GM04503 (cell line): ENCODE measurements around the gene CNKSR1.

Experiments
- DNase-seq: peaks from one replicate; pipeline ENCODE4 v3.0.0-alpha.2; 2012; ENCODE audit warnings: low read depth

Gene CNKSR1

DNA sequence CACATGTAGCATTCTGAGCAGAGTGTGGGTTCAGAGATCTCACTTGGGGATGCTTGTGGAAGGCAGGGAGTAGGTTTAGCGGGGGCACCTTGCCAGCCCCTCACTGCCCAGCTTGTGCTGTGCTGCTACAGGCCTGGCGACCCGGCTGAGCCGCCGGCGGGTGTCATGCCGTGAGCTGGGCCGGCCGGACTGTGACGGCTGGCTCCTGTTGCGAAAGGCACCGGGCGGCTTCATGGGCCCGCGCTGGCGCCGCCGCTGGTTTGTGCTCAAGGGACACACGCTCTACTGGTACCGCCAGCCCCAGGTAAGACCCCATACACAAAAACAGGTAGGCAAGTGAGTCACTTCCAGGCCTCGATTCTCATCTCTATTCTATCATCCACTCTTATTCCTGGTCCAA lies 7.6 kb downstream of the CNKSR1 start:
- no peak for DNase-seq

DNA sequence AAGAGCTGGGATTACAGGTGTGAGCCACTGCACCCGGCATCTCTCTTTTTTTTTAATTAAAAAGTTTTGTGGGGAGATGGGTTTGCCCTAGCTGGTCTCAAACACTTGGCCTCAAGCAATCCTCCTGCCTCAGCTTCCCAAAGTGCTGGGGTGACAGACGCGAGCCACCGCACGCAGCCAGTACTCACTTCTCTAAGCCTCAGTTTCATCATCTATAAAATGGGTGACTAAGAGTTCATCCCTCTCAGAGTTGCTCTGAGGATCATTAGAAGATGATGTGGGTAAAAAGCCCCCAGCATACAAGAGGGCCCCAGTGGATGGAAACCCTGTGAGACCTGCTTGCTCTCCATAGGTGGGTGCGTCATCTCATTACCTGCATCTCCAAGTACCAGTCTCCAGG lies 10.6 kb downstream of the CNKSR1 start:
- DNase-seq: no peak

GRCh38 chr1:26188477-26188876 lies 11.2 kb downstream of the CNKSR1 start:
- no peak for DNase-seq

- no peak for DNase-seq
Observed at GRCh38 chr1:26189331-26189730, 12.0 kb downstream of the CNKSR1 start.

DNA sequence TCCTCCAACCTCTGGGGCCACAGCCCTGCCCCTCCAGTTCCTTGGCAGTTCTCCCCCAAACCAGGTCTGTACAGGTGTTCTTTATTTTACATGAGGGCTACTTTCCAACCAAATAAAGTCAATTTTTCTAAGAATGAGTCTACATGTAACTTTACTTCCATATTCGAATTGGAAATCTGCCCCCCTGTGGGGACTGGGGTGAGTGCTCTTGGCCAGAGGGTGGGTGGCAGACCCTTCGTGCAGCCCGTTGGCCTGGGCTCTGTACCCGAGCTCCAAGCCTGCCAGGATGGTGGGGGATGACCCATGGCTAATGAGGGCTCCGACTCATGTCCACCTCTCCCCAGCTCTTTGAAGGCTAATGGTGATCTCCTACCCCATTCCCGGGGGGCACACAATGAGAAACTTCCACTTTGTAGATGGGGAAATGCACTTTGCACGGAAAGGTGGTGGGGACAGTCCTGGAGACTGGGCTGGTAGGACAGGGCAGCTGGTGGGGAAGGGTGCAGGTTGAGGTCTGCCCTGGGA lies 12.5 kb downstream of the CNKSR1 start:
- DNase-seq: no peak

GRCh38 chr1:26190373-26190987 lies 13.2 kb downstream of the CNKSR1 start, which contains the start of gene CATSPER4:
Gene CATSPER4, plus strand, starts transcription at chr1:26190602. Its CDS starts 26 bp downstream, at chr1:26190628.
- no peak for DNase-seq

DNA sequence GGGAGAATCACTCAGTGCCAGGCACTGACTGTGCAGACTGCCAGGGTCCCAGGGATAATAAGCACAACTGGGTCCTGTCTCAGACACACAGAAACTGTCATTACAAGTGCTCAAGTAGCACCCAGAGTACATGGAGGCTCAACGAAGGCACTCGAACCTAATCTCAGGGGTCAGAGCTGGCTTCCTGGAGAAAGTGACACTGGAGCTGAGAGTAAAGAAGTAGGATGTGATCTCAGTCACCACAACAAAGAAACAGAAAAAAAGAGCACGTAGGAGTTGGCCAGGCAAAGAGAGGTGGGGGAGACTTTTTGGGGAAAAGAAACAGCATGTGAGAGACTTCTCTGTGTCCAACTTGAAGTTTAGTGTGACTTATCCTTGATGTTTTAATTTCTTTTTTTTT lies 14.4 kb downstream of the CNKSR1 start:
- no peak for DNase-seq

GRCh38 chr1:26195805-26196204 lies 18.5 kb downstream of the CNKSR1 start:
- no peak for DNase-seq

GRCh38 chr1:26197301-26197700 lies 20.0 kb downstream of the CNKSR1 start:
- no peak for DNase-seq

GRCh38 chr1:26197813-26198212 lies 20.5 kb downstream of the CNKSR1 start:
- DNase-seq: no peak

DNA sequence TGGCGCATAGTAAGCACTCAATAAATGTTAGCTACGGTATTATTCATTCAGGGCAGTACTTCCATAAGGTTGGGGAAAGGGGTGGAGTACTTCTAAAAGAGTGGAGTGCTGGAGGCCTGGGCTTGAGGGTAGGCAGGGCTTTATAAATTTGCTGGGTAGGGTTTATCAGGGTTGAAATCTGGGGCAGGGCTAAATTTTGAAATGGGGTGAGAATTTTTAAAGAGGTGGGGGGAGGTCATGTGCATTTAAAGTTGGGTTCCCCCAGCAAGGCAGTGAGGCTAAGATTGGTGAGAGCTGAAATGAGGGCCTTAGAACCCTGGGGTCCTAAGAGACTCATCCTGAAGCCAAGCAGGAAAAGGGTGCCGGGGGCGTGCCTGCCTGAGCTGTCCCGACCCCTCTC lies 23.1 kb downstream of the CNKSR1 start:
- no peak for DNase-seq

DNA sequence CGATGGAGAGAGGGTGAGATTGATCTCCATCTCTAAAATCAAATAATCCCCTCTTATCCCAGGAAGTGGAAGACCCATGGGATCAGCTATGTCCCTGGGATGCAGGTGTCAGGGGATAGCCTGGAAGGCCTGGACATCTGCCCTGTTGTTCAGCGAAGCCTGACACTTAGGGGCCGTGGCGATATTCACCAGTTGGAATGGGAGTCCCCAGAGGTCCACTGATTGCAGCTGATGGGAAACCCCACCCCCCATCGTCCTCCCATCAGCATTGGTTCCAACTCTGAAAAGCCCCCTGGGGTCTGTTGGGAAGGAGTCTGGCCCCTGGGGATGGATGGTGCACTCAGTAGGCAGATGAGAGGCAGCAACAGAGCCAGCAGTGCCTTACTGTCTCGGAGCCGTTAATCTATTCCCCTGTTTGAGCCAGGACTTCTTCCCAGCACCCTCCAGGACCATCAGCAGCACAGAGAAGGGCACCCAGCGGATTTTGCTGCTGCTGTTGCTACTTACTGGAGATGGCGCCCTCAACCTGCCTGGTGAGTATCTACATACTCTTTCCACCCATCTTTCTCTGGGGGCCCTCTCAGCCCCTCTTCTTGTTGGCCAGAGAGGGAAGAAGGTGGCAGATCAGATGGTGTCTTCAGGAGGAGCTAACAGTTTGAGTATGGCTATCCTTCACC lies 26.5 kb downstream of the CNKSR1 start:
- no peak for DNase-seq

GRCh38 chr1:26210147-26210870 lies 33.0 kb downstream of the CNKSR1 start:
- DNase-seq: no peak

DNA sequence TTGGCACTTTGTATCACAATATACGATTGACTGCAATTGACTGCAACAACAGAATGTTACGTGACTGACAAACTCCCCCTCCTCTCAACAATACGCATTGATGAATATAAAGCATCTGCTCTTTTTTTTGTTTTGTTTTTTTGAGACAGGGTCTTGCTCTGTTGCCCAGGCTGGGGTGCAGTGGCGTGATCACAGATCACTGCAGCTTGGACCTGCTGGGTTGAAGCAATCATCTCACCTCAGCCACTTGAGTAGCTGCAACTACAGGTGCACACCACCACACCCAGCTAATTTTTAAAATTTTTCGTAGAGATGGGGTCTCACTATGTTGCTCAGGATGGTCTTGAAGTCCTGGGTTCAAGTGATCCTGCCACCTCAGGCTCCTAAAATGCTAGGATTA lies 35.4 kb downstream of the CNKSR1 start:
- no peak for DNase-seq

GRCh38 chr1:26213335-26213905 lies 36.1 kb downstream of the CNKSR1 start:
- DNase-seq: no peak

DNA sequence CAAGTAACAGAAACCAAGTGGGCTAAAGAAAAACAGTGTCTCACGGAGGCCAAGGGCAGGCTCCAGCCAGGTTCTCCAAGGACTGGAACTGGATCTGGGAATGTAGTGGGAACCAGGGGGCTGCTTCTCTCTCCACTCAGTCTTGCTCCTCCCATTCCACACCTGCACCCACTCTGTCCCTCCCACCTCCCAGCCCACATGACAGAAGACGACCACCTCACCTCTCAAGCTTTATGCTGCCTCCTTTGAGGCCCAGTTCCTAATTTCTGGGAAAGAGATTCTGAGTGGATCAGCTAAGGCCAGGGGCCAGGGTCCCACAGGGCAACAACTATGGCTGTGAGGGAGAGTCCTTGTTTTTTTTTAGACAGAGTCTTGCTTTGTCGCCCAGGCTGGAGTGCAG lies 38.0 kb downstream of the CNKSR1 start:
- no peak for DNase-seq

DNA sequence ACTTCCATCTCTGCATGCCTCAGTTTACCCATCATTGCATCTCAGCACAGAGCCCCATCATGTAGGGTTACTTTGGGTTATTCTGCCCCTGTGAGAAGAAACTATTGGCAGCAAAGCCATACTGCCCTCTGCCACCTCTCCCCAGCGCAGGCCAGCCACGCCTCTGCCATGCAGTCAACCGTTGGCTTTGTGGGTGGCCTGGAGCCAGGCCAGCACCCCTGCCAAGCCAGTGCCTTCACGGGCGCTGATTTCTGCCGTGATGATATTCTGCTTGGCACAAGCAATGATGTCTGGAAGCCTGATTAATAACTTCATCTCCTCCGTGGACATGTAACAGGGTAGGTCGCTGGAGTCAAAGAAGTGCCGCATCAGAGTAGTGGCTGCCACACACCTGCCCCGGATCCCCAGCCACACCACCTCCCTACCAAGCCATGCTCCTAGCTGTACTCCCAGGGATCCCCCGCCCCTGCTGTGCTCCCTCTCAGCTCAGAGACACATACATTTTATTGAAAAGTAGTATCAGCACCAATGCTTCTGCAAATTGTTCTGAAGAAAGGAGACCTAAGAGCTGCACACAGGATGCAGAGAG lies 41.7 kb downstream of the CNKSR1 start:
- DNase-seq: no peak

DNA sequence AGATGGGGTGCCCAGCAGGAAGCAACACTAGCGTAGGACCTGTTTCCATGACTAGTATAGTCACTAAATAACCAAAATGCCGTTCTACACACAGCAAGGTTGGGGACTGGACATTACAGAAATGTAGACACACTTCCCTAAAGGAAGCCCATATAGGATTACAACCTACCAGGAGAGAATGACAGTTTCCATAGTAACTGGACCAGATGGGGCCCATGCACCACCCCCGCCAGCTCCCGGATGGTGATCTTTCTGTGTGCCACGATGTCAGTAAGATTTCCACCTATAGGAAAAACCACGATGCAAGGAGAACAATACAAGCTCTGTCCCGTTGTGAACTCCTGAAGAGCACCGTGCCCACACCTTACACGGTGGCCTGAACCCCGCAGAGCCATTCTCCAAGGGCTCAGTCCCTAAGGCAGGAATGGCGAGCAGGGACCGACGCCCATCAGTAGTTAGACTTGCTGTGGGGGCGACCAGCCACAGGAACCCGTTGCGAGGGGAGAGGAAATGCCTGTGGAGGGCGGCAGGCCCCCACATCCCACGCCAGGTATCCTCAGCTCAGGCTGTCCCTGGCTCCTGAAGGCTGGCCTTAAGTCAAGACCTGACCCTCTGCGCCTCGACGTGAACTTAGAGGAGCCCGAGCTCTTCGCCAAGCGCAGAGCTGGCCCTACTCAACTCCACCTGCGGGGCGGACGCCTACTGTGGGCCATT lies 43.1 kb downstream of the CNKSR1 start:
- DNase-seq: no peak

- no peak for DNase-seq
Observed at GRCh38 chr1:26221094-26221493, 43.8 kb downstream of the CNKSR1 start.

DNA sequence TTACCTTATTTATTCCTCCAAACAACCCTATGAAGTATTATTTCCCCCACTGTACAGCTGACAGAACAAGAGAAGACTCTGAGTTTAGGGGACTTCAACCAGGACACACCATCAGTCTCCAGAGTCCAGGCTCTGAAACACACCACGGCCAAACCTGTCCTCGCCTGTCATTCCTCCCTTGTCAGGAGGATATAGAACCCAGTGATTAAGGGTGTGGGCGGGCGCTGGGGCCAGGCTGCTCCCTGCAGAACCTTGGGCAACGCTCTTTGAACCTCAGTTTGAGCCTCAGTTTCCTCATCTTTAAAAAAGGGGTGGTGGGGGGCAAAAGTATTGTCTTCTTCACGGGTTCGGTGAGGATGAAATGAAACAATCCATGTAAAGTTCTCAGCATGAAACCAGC lies 47.3 kb downstream of the CNKSR1 start:
- DNase-seq: no peak

- no peak for DNase-seq
Observed at GRCh38 chr1:26225033-26225831, 47.9 kb downstream of the CNKSR1 start.
